GM12878 (cell line): ENCODE measurements around the gene ARRDC4. TPM values are rescaled to one million over a fixed set of nuclear protein-coding genes. Genes with fewer than 3 reads are reported as not detected.

ENCODE experiments used
- BHLHE40 ChIP-seq, 2 experiments: fragments of 450-650 bp in 1 of 2; IDR thresholded peaks; 2 replicates each; pipeline ENCODE4 v1.6.1; 2011 to 2017; ENCODE audit warnings: low read depth in 2 of 2, borderline replicate concordance in 1 of 2, improper control_type of control experiment in 1 of 2, low read length in 1 of 2, mild to moderate bottlenecking in 1 of 2
- CREM ChIP-seq: IDR thresholded peaks from 2 replicates; pipeline ENCODE4 v1.6.1; 2014; ENCODE audit warnings: antibody characterized with exemption, low read depth
- GATAD2B ChIP-seq: fragments of 450-650 bp; conservative IDR thresholded peaks from 2 replicates; pipeline ENCODE4 v1.6.1; 2017; ENCODE audit warnings: low read depth, mild to moderate bottlenecking, moderate library complexity
- IKZF2 ChIP-seq, 2 experiments: fragments of 450-650 bp; IDR thresholded peaks; 2 replicates each; pipeline ENCODE4 v1.6.1; 2017; ENCODE audit warnings: mild to moderate bottlenecking in 2 of 2, moderate library complexity in 2 of 2
- NBN ChIP-seq: fragments of 450-650 bp; IDR thresholded peaks from 2 replicates; pipeline ENCODE4 v1.6.1; 2016
- NRF1 ChIP-seq: conservative IDR thresholded peaks from 2 replicates; pipeline ENCODE4 v1.6.1; 2011; ENCODE audit warnings: mild to moderate bottlenecking, low read depth, low read length, improper control_type of control experiment
- RAD21 ChIP-seq: IDR thresholded peaks from 2 replicates; pipeline ENCODE4 v1.6.1; 2011; ENCODE audit warnings: mild to moderate bottlenecking, low read depth, low read length, moderate library complexity; ENCODE audit not compliant: insufficient read depth
- polyA plus RNA-seq, 11 experiments: library from polyadenylated mRNA; depleted of rRNA in 4 of 11; unstranded in 6 of 11; stranded (reverse) in 5 of 11; fragments of >200 nt; fragmentation: Nextera tagmentation in 4 of 11; fragmentation: Illumina TruSeq in 1 of 11; extraction: Ambion mirVana in 4 of 11; extraction: Trizol in 1 of 11; gene quantifications; 1 replicate in 1 of 11; 2 replicates in 10 of 11; pipeline versions ENCODE4 v1.2.1 to v1.2.3, GENCODE V29; 2011 to 2016; ENCODE audit warnings: inconsistent platforms in 2 of 11, missing spikeins in 2 of 11, low read depth in 1 of 11
- total RNA-seq, 4 experiments: library from RNA; depleted of rRNA in 3 of 4; stranded (reverse); fragments of >200 nt in 3 of 4; fragmentation: Illumina TruSeq in 1 of 4; extraction: Trizol in 1 of 4; gene quantifications; 2 replicates each; pipeline versions ENCODE4 v1.2.1 to v1.2.3, GENCODE V29; 2013 to 2021
- TF ChIP-seq, protein P1 (sequence below): fragments of 450-650 bp; IDR thresholded peaks from 2 replicates; pipeline ENCODE4 v1.6.1; 2017; ENCODE audit warnings: mild to moderate bottlenecking, moderate library complexity
- TF ChIP-seq, protein P2 (sequence below): fragments of 450-650 bp; IDR thresholded peaks from 2 replicates; pipeline ENCODE4 v1.6.1; 2016; ENCODE audit warnings: mild to moderate bottlenecking

The ARRDC4 gene
- total and polyA plus RNA-seq, 10 of the 15 experiments (the other 5 are each of a cell fraction or from before 2014, with no cell fraction given): 0.03 to 0.54 (median 0.07) TPM

DNA sequence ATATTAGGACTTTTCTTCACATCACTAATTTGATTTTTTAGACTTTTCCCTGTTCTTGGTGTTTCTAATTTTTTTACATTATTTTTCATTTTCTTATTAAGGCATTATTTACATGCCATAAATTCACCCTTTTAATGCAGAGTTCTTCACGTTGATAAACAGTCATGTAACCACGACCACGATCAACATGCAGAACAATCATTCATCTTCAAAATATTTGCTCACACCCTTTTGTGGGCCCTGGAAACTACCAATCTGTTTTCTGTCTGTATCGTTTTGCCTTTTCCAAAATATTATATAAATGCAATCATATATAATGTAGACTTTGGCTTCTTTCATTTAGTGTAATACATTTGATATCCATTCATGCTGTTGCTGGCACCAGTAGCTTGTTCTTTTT is 48.7 kb downstream of the ARRDC4 start (continued):
- TF ChIP-seq, protein P1, sequence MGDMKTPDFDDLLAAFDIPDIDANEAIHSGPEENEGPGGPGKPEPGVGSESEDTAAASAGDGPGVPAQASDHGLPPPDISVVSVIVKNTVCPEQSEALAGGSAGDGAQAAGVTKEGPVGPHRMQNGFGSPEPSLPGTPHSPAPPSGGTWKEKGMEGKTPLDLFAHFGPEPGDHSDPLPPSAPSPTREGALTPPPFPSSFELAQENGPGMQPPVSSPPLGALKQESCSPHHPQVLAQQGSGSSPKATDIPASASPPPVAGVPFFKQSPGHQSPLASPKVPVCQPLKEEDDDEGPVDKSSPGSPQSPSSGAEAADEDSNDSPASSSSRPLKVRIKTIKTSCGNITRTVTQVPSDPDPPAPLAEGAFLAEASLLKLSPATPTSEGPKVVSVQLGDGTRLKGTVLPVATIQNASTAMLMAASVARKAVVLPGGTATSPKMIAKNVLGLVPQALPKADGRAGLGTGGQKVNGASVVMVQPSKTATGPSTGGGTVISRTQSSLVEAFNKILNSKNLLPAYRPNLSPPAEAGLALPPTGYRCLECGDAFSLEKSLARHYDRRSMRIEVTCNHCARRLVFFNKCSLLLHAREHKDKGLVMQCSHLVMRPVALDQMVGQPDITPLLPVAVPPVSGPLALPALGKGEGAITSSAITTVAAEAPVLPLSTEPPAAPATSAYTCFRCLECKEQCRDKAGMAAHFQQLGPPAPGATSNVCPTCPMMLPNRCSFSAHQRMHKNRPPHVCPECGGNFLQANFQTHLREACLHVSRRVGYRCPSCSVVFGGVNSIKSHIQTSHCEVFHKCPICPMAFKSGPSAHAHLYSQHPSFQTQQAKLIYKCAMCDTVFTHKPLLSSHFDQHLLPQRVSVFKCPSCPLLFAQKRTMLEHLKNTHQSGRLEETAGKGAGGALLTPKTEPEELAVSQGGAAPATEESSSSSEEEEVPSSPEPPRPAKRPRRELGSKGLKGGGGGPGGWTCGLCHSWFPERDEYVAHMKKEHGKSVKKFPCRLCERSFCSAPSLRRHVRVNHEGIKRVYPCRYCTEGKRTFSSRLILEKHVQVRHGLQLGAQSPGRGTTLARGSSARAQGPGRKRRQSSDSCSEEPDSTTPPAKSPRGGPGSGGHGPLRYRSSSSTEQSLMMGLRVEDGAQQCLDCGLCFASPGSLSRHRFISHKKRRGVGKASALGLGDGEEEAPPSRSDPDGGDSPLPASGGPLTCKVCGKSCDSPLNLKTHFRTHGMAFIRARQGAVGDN: no peak
- TF ChIP-seq NBN (no peak), NRF1 (no peak), GATAD2B (no peak), BHLHE40 (IDR thresholded peaks at IDR 0.05; ENCODE audit: borderline replicate concordance in 1 of 2, low read depth in 2 of 2, low read length in 1 of 2) (no peak), CREM (no peak), RAD21 (no peak), IKZF2 (IDR thresholded peaks at IDR 0.05) (no peak)
- TF ChIP-seq, protein P2, sequence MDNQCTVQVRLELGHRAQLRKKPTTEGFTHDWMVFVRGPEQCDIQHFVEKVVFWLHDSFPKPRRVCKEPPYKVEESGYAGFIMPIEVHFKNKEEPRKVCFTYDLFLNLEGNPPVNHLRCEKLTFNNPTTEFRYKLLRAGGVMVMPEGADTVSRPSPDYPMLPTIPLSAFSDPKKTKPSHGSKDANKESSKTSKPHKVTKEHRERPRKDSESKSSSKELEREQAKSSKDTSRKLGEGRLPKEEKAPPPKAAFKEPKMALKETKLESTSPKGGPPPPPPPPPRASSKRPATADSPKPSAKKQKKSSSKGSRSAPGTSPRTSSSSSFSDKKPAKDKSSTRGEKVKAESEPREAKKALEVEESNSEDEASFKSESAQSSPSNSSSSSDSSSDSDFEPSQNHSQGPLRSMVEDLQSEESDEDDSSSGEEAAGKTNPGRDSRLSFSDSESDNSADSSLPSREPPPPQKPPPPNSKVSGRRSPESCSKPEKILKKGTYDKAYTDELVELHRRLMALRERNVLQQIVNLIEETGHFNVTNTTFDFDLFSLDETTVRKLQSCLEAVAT: no peak
